H1 (cell line): ENCODE data around the gene MED12L. TPM values are rescaled to one million over a fixed set of nuclear protein-coding genes. Genes with fewer than 3 reads are reported as not detected.

Source experiments
- CTCF ChIA-PET: fragments of 300-600 bp; sonication (Branson Sonifier 250); formaldehyde crosslinking; loops from one replicate; lab custom pipeline; 2021; ENCODE audit not compliant: partially characterized antibody; lab: Charles Lee
- POLR2A ChIA-PET: fragments of 300-600 bp; sonication (Branson Sonifier 250); formaldehyde crosslinking; loops from one replicate; lab custom pipeline; 2021; ENCODE audit warnings: inconsistent platforms; ENCODE audit not compliant: partially characterized antibody; lab: Charles Lee
- DNase-seq, 2 experiments: peaks; one replicate each; pipeline versions ENCODE4 v3.0.0 to v3.0.0-alpha.2; 2010 to 2022; ENCODE audit warnings: low spot score in 2 of 2, low read depth in 1 of 2, mixed read lengths in 1 of 2
- FAIRE-seq: peaks from 2 replicates; lab custom pipeline; 2011; peaks lifted over from hg19 to GRCh38; lab: Jason Lieb, UNC
- H2AFZ ChIP-seq: 2 replicates; pipeline ENCODE4 v1.8.1; 2012; ENCODE audit warnings: low read length, inconsistent platforms
- H2AK5ac ChIP-seq: 2 replicates; pipeline ENCODE4 v1.6.1; 2013; ENCODE audit warnings: low read depth, low read length
- H2BK120ac ChIP-seq: replicated peaks from 2 replicates; pipeline ENCODE3; 2013; ENCODE audit warnings: low read depth, low read length, inconsistent platforms
- H2BK12ac ChIP-seq: 2 replicates; pipeline ENCODE4 v1.6.1; 2013; ENCODE audit warnings: low read depth, low read length
- H2BK15ac ChIP-seq: 2 replicates; pipeline ENCODE4 v1.6.1; 2013; ENCODE audit warnings: low read length
- H2BK20ac ChIP-seq: 2 replicates; pipeline ENCODE4 v1.6.1; 2013; ENCODE audit warnings: low read length
- H2BK5ac ChIP-seq: 2 replicates; pipeline ENCODE4 v1.6.1; 2013; ENCODE audit warnings: low read depth, low read length
- H3K14ac ChIP-seq: 2 replicates; pipeline ENCODE4 v1.6.1; 2013; ENCODE audit warnings: inconsistent platforms; ENCODE audit not compliant: insufficient read length
- H3K18ac ChIP-seq: 2 replicates; pipeline ENCODE4 v1.6.1; 2013; ENCODE audit warnings: low read length; ENCODE audit errors: extremely low read depth
- H3K23ac ChIP-seq: 2 replicates; pipeline ENCODE4 v1.6.1; 2013; ENCODE audit warnings: inconsistent platforms; ENCODE audit not compliant: insufficient read length
- H3K23me2 ChIP-seq: 2 replicates; pipeline ENCODE4 v1.6.1; 2013; ENCODE audit warnings: low read depth, low read length
- H3K27ac ChIP-seq: 2 replicates; pipeline ENCODE4 v1.6.1; 2011; ENCODE audit warnings: low read depth, low read length, inconsistent platforms
- H3K27me3 ChIP-seq, 4 experiments: replicated peaks in 1 of 4; 1 replicate in 1 of 4; 2 replicates in 3 of 4; pipeline versions ENCODE4 v1.6.1 to v1.8.1; 2011 to 2013; ENCODE audit warnings: low read length in 3 of 4, mild to moderate bottlenecking in 3 of 4, inconsistent platforms in 2 of 4, mixed read lengths in 2 of 4, moderate library complexity in 1 of 4; ENCODE audit not compliant: control insufficient read depth in 3 of 4, insufficient read depth in 3 of 4; ENCODE audit errors: extremely low read depth in 1 of 4
- H3K36me3 ChIP-seq, 4 experiments: 2 replicates each; pipeline versions ENCODE4 v1.6.1 to v1.8.1; 2011 to 2013; ENCODE audit warnings: mild to moderate bottlenecking in 4 of 4, low read length in 3 of 4, moderate library complexity in 2 of 4, control low read depth in 1 of 4, inconsistent platforms in 1 of 4; ENCODE audit not compliant: insufficient read depth in 4 of 4, control insufficient read depth in 2 of 4
- H3K4ac ChIP-seq: replicated peaks from 2 replicates; pipeline ENCODE3; 2013; ENCODE audit warnings: low read length, low read depth, mixed read lengths, inconsistent platforms; ENCODE audit not compliant: insufficient read length
- H3K4me1 ChIP-seq, 4 experiments: replicated peaks in 1 of 4; 1 replicate in 1 of 4; 2 replicates in 3 of 4; pipeline versions ENCODE4 v1.6.1 to v1.8.1; 2011 to 2013; ENCODE audit warnings: low read length in 3 of 4, inconsistent platforms in 2 of 4, mixed read lengths in 1 of 4; ENCODE audit not compliant: insufficient read depth in 4 of 4, control insufficient read depth in 3 of 4
- H3K4me2 ChIP-seq, 2 experiments: 2 replicates each; pipeline versions ENCODE4 v1.6.1 to v1.8.1; 2011 to 2013; ENCODE audit warnings: low read depth in 2 of 2, low read length in 2 of 2, control low read depth in 1 of 2, inconsistent platforms in 1 of 2, mild to moderate bottlenecking in 1 of 2; ENCODE audit not compliant: insufficient read depth in 1 of 2
- H3K4me3 ChIP-seq, 4 experiments: fragments of 200-600, 300-600 bp in 1 of 4; sonication (generic), shearing (Covaris generic), sonication (Bioruptor Twin) in 1 of 4; 2 replicates each; pipeline versions ENCODE4 v1.5.1 to v1.8.1; 2011 to 2016; ENCODE audit warnings: low read length in 4 of 4, low read depth in 3 of 4, control low read depth in 2 of 4, inconsistent platforms in 2 of 4, mild to moderate bottlenecking in 2 of 4, mixed read lengths in 1 of 4, moderate library complexity in 1 of 4; ENCODE audit not compliant: insufficient read depth in 2 of 4; ENCODE audit errors: extremely low read depth in 1 of 4
- H3K56ac ChIP-seq: replicated peaks from 2 replicates; pipeline ENCODE3; 2013; ENCODE audit warnings: low read depth, mild to moderate bottlenecking, mixed read lengths, low read length, inconsistent platforms; ENCODE audit not compliant: insufficient read length
- H3K79me1 ChIP-seq: 2 replicates; pipeline ENCODE4 v1.6.1; 2013; ENCODE audit warnings: low read depth, low read length, control low read depth
- H3K79me2 ChIP-seq, 2 experiments: 2 replicates each; pipeline versions ENCODE4 v1.6.1 to v1.8.1; 2012 to 2013; ENCODE audit warnings: low read length in 2 of 2, mild to moderate bottlenecking in 2 of 2, inconsistent platforms in 1 of 2; ENCODE audit not compliant: insufficient read depth in 2 of 2, control insufficient read depth in 1 of 2
- H3K9ac ChIP-seq, 4 experiments: replicated peaks in 1 of 4; 1 replicate in 1 of 4; 2 replicates in 3 of 4; pipeline versions ENCODE4 v1.6.1 to v1.8.1; 2011 to 2013; ENCODE audit warnings: low read depth in 3 of 4, low read length in 3 of 4, control low read depth in 2 of 4, mild to moderate bottlenecking in 2 of 4, moderate library complexity in 2 of 4, inconsistent platforms in 1 of 4; ENCODE audit errors: extremely low read depth in 1 of 4
- H3K9me3 ChIP-seq, 2 experiments: 2 replicates each; pipeline versions ENCODE4 v1.6.1 to v1.8.1; 2012 to 2013; ENCODE audit warnings: mild to moderate bottlenecking in 2 of 2, moderate library complexity in 2 of 2, control low read depth in 1 of 2, inconsistent platforms in 1 of 2, low read depth in 1 of 2, low read length in 1 of 2, mixed read lengths in 1 of 2; ENCODE audit not compliant: insufficient read depth in 2 of 2
- H4K20me1 ChIP-seq, 2 experiments: replicated peaks in 1 of 2; 2 replicates each; pipeline versions ENCODE3 to v1.8.1; 2011 to 2013; ENCODE audit warnings: inconsistent platforms in 2 of 2, low read length in 2 of 2, mild to moderate bottlenecking in 1 of 2; ENCODE audit not compliant: insufficient read depth in 2 of 2, control insufficient read depth in 1 of 2
- H4K5ac ChIP-seq: 2 replicates; pipeline ENCODE4 v1.6.1; 2013; ENCODE audit warnings: low read length, low read depth, mixed read lengths, inconsistent platforms; ENCODE audit not compliant: insufficient read length
- H4K8ac ChIP-seq: 2 replicates; pipeline ENCODE4 v1.8.0; 2013; ENCODE audit warnings: mild to moderate bottlenecking, moderate library complexity, low read length, inconsistent platforms; ENCODE audit not compliant: insufficient read depth; ENCODE audit errors: extremely low read depth
- H4K91ac ChIP-seq: replicated peaks from 2 replicates; pipeline ENCODE3; 2013; ENCODE audit warnings: low read length, mixed read lengths, inconsistent platforms; ENCODE audit not compliant: insufficient read length
- E2F6 ChIP-seq: IDR thresholded peaks from 2 replicates; pipeline ENCODE4 v1.6.1; 2012; ENCODE audit warnings: inconsistent platforms
- GABPA ChIP-seq: IDR thresholded peaks from 2 replicates; pipeline ENCODE4 v1.6.1; 2011; ENCODE audit warnings: mild to moderate bottlenecking, low read length, moderate library complexity, borderline replicate concordance; ENCODE audit not compliant: insufficient read depth
- JUN ChIP-seq: IDR thresholded peaks from 2 replicates; pipeline ENCODE4 v1.6.1; 2011; ENCODE audit warnings: low read depth, mild to moderate bottlenecking, improper control_type of control experiment, low read length
- KDM4A ChIP-seq: IDR thresholded peaks from one replicate; pipeline ENCODE4 v1.7.1; 2012; ENCODE audit warnings: low read depth, mild to moderate bottlenecking, moderate library complexity, low read length, inconsistent platforms; ENCODE audit not compliant: severe bottlenecking
- KDM5A ChIP-seq: fragments of 200-600 bp; IDR thresholded peaks from 2 replicates; pipeline ENCODE4 v1.7.1; 2012; ENCODE audit warnings: mild to moderate bottlenecking, low read length, inconsistent platforms, mixed read lengths
- MAX ChIP-seq: IDR thresholded peaks from 2 replicates; pipeline ENCODE4 v1.6.1; 2012; ENCODE audit warnings: inconsistent platforms
- RNF2 ChIP-seq: fragments of 200-900, 300-1000 bp; sonication (generic); IDR thresholded peaks from 2 replicates; pipeline ENCODE4 v1.7.1; 2016; ENCODE audit warnings: borderline replicate concordance, low read depth, mild to moderate bottlenecking, antibody characterized with exemption, low read length; ENCODE audit not compliant: poor library complexity, severe bottlenecking; ENCODE audit errors: missing control alignments
- SAP30 ChIP-seq: fragments of 300-600 bp; sonication (generic); IDR thresholded peaks from 2 replicates; pipeline ENCODE4 v1.7.1; 2012; ENCODE audit warnings: low read length, moderate library complexity, mild to moderate bottlenecking, inconsistent platforms; ENCODE audit not compliant: insufficient read depth, insufficient replicate concordance
- TBP ChIP-seq: IDR thresholded peaks from 2 replicates; pipeline ENCODE4 v1.6.1; 2011; ENCODE audit warnings: low read depth, low read length, improper control_type of control experiment
- TEAD4 ChIP-seq: IDR thresholded peaks from 2 replicates; pipeline ENCODE4 v1.6.1; 2012; ENCODE audit warnings: low read depth, low read length, inconsistent platforms, mixed read lengths
- WGBS, 2 experiments: shearing (Covaris generic) in 1 of 2; methylation state at CpG; one replicate each; pipeline versions ENCODE4 v1.1.6 to v1.1.7; 2013 to 2015; ENCODE audit warnings: low lambda C conversion rate in 2 of 2, mixed read lengths in 2 of 2, inconsistent platforms in 1 of 2, low coverage in 1 of 2, missing lambda C conversion rate in 1 of 2; ENCODE audit not compliant: insufficient replicate concordance in 2 of 2, insufficient coverage in 1 of 2, insufficient read length in 1 of 2; ENCODE audit errors: extremely low coverage in 1 of 2, missing lambda C conversion rate in 1 of 2; 5-methylcytosine and 5-hydroxymethylcytosine counted together
- polyA plus RNA-seq, 7 experiments: library from polyadenylated mRNA; depleted of rRNA in 3 of 7; stranded (reverse) in 5 of 7; unstranded in 2 of 7; fragments of >200 nt in 5 of 7; fragments of 200-250 nt in 2 of 7; gene quantifications; 1 replicate in 5 of 7; 2 replicates in 1 of 7; 4 replicates in 1 of 7; pipeline versions ENCODE4 v1.2.1 to v1.2.3, GENCODE V29; 2011 to 2013; ENCODE audit warnings: missing spikeins in 2 of 7, mixed read lengths in 2 of 7
- total RNA-seq: library from RNA; stranded (reverse); fragmentation: NEBNext Ultra II Directional; extraction: Animal tissue kit (Norgen Biotek cat#: 25700); gene quantifications from 2 replicates; pipeline ENCODE4 v1.2.1, GENCODE V29; 2021

The MED12L gene
- total and polyA plus RNA-seq, 2 of the 8 experiments (the other 6 are each of a cell fraction or from before 2014, with no cell fraction given) = 3.6 to 26.2 TPM

- 72% methylated on average over 5 of the region's 5 CpGs; no CpG with 5 or more reads in 1 of the 2 experiments for WGBS, 2 experiments
- peaks cover 2 to 14% (median 8%) of the 10 kb centered on the region in 4 experiments; a peak in 6 of 7 replicates for H3K4me1 ChIP-seq
- no peak overlapping the region for H2BK120ac ChIP-seq
- H3K4ac ChIP-seq = no peak overlapping the region
- DNase-seq (no peak), FAIRE-seq (no peak)
- no peak overlapping the region for H3K14ac ChIP-seq
- no peaks in the 10 kb centered on the region for H3K9me3 ChIP-seq
- H2BK20ac ChIP-seq = no peak overlapping the region
- H2BK15ac ChIP-seq = 0 out of 2 replicates have a peak overlapping the region, but pooled peaks have one; percentile 12
- H3K23me2 ChIP-seq = no peaks in the 10 kb centered on the region
- H3K56ac ChIP-seq = no peak overlapping the region
- H4K20me1 ChIP-seq = no peaks in the 10 kb centered on the region
- H3K27me3 ChIP-seq = no peaks in the 10 kb centered on the region
- no peak overlapping the region for H3K23ac ChIP-seq
- no peak overlapping the region for H3K4me2 ChIP-seq
- ChIA-PET CTCF (interaction anchor here (0.7 to 8.9 kb wide), 22 partner anchors 9 to 406 kb away, joined by 3 to 99 read pairs (median 4); partner anchors contain the start of gene MED12L), POLR2A (interaction anchor here (1.4 to 1.7 kb wide), 2 partner anchors 9 to 58 kb away, joined by 3 to 4 read pairs; no protein-coding TSS in a partner anchor)
- H3K79me1 ChIP-seq = no peaks in the 10 kb centered on the region
- no peak overlapping the region for H4K8ac ChIP-seq
- H2BK12ac ChIP-seq = peak overlapping the region; percentile 46; the same call in 1 of the 2 replicates
- H2BK5ac ChIP-seq = no peak overlapping the region; the same call in 1 of the 2 replicates
- 0 out of 4 replicates have a peak, but pooled peaks cover 0 to 6% of the 10 kb centered on the region in 2 experiments for H3K79me2 ChIP-seq
- no peak overlapping the region for H3K18ac ChIP-seq
- H3K36me3 ChIP-seq = no peaks in the 10 kb centered on the region
- H4K91ac ChIP-seq = no peak overlapping the region
- H3K4me3 ChIP-seq = no peak overlapping the region
- H2AK5ac ChIP-seq = no peak overlapping the region
- H3K27ac ChIP-seq = 0 out of 2 replicates have a peak overlapping the region, but pooled peaks have one; percentile 26
- no peak overlapping the region for H4K5ac ChIP-seq
- no peak overlapping the region for H2AFZ ChIP-seq
- no peak for TF ChIP-seq RNF2
- no peak for TF ChIP-seq TEAD4
- TF ChIP-seq GABPA = no peak
- no peak for TF ChIP-seq TBP
- TF ChIP-seq JUN = no peak
- TF ChIP-seq KDM4A = no peak
- TF ChIP-seq KDM5A = no peak
- no peak for TF ChIP-seq MAX
- no peak for TF ChIP-seq SAP30
- no peak for TF ChIP-seq E2F6
- H3K9ac ChIP-seq = no peak overlapping the region
Measured at GRCh38 chr3:151144760-151145159, 59.3 kb downstream of the MED12L start.
